IPS-11a (cell line): Measurements from ENCODE around the gene HP1BP3.

Experiments
- H3K4me3 ChIP-seq: one replicate; pipeline ENCODE4 v1.5.1; 2013; ENCODE audit warnings: low read depth, low read length, control low read depth

HP1BP3 gene

DNA sequence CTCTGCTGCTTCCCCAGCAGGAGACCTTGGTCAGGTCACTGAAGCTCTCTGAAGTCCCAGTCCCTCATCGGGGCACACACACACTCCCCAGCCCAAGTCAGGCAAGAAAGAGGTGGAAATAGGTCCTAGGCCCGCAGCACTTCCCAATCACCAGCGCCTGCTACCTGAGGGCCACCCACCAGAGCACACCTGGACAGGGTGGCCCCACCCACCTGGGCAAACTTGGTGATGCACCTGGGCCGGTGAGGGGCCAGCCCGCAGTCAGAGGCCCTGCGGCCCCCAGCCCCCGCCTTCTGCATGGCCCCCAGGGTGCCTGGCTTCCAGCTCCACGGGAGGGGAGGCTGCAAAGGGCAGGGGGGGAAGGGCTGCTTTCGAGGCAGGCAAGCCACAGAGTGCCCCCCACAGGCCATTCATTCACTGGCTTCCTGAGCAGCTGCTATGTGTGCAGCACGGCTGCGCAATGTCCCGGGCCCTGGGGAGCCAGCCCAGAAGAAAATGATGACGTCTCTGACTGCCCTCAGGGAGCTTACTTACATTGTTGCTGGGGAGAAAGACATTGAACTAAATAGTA is 59.3 kb downstream of the HP1BP3 start:
- H3K4me3 ChIP-seq: no peak overlapping the region

GRCh38 chr1:20726932-20727745 is 60.0 kb downstream of the HP1BP3 start:
- no peak overlapping the region for H3K4me3 ChIP-seq

DNA sequence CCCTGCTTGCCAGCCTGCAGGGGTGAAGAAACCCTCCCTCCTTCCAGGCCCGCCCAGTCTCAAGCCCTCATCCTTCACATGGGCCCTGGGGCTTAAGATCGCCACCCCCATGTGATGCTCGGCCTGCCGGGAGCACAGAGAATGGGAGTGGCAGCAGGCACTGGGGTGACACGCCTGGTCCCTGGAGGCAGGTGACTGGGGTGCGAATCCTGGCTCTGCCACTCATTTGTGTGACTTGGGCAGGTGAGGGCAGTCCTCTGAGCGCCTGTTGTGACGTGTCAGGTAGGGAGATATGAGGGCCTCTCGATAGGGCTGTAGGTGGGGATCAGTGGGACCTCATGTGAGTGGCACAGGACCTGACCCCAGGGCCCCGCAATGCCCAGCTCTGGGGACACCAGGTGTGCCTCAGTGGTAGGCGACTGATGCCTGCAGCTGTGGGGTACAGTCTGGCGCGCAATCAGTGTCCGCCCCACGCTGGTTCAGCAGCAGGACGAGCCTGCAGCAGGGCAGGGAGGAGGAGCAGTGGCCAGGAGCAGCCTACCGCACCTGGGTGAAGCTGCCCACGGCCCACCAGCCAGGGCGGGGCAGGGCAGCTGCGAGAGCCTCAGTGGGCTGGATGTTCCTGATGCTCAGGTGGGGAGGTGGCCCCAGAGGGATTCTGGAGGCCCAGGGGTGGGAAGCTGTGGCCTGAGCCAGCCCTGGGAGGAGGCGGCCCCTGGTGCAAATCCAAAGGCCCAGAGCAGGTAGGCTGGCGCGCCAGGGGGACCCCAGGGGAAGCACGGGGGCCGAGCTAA is 60.8 kb downstream of the HP1BP3 start:
- no peak overlapping the region for H3K4me3 ChIP-seq

DNA sequence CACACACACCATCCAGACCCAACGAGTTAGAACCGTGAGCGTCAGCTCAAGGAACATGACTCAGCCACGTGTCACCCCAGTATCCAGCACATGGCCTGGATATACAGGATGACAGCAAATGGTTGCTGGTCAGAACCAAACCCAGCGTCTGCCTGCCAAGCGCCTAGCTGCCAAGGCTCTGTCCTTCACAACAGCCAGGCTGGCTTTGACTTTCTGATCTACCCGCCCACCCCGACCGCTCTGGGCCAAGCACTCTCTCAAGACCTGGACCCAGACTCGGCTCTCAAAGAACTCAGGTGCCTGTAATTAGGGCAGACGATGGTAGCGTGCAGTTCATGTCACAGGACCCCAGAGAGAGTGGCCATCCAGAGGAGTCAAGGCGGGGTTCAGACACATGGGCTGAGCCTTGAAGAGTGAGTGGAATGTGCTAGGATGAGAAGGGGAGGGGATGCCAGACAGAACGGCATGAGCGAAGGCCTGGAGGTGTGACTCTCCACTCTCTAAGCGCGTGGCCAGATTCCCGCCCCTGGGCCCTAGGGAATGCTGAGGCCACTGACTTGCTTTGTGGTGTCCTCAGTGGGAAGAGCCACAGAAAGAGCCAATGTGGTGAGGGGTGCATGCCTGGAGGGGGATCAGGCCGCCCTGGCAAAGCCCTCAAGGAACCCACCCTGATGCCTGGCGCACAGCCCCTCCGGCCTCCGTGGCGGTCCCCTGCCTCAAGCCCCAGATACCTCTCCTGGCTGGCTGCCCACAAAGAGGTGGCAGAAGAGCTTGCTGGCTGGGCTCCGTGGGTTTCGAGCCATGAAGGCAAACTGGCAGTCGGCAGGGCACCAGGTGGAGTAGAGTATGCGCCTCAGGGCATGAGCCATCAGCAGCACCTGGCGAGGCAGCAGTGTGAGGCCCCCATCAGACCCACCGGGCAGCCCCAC is 61.7 kb downstream of the HP1BP3 start:
- H3K4me3 ChIP-seq: no peak overlapping the region

DNA sequence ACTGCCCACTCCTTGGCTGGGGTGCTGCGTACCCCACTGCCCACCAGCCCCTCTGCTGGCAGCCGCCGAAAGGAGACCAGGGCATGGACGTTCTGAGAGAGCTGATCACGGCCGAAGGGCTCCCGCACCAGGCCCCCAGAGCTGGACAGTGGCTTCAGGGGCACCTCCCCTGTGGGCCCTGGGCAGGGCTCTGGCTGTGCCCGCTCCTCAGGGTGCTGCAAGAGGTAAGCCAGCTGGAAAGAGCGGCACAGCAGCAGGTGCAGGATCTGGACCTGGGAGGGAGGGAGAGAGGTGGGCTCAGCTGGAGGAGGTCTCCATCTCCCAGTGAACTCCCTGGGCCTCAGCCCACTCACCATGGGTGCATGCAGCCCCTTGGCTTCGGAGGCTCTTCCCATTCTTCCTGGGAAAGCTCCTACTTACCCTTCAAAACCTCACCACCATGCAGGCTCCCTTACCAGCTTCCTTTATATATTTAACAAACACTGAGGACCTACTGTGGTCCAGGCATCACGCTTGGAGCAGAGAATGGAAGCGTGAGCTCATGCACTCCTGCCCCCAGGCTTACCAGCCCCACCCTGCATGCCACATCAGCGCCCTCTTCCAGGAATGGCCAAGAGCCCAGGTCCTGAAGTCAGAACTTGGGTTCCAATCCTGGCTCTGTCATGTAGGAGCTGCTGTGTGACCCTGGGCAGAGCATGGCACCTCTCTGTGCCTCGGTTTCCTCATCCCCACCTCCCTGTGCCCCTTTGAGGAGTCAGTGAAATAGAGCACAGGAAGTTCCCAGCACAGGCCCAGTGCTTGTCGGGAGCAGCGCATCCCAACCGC is 62.5 kb downstream of the HP1BP3 start:
- H3K4me3 ChIP-seq: no peak overlapping the region

DNA sequence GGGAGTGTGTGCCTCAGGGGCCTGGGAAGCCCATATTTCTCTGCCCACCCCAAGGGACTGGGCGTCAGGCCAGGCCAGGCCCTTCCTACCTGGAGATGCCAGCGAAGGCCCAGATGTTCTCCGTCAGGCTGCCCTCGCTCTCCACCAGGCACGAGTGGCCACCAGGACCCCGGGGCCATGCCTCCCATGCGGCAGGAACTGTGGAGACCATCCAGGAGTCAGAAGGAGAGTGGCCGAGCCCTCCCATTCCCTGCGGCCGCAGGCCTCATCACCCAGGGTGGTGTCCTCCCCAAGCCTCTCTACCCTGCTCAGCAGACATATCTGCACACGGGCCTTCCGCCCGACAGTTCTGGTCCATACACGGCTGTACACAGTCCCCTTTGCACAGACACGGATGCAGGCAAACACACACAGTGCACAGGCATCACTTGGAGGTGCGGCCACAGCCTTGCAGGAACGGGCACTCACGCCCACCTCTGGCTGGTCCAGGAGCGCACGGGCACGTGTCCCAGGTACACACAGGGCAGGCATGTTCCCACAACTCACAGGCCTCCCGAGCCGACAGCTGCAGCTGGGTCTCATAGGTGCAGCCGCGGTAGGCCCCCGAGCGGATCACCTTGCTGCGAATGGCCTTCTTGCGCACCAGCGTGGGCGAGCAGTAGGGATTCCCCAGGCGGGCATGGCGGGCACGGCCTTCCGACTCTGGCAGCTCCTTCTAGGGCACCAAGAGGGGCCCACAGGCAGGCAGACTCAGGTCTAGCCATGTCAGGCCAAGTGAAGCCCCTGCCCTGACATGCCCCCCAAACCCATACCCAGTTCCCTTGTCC is 63.4 kb downstream of the HP1BP3 start:
- no peak overlapping the region for H3K4me3 ChIP-seq

DNA sequence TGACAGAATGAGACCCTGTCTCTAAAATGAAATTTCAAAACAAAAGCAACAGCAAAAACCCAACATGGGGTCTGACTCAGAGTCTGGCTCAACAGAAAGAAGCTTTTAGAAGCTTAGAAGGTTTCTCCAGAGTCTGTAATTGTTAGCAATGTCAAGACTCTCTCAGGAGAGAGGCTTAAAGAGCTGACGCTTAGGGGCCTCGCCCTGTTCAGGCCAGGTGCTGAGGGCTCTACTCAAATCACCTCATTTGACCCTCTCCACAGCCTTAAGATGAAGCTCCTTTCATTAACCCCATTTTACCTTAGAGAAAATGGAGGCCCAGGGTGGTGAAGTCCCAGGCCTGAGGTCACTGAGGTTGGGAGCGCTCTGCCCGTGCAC is 64.0 kb downstream of the HP1BP3 start:
- H3K4me3 ChIP-seq: no peak overlapping the region

DNA sequence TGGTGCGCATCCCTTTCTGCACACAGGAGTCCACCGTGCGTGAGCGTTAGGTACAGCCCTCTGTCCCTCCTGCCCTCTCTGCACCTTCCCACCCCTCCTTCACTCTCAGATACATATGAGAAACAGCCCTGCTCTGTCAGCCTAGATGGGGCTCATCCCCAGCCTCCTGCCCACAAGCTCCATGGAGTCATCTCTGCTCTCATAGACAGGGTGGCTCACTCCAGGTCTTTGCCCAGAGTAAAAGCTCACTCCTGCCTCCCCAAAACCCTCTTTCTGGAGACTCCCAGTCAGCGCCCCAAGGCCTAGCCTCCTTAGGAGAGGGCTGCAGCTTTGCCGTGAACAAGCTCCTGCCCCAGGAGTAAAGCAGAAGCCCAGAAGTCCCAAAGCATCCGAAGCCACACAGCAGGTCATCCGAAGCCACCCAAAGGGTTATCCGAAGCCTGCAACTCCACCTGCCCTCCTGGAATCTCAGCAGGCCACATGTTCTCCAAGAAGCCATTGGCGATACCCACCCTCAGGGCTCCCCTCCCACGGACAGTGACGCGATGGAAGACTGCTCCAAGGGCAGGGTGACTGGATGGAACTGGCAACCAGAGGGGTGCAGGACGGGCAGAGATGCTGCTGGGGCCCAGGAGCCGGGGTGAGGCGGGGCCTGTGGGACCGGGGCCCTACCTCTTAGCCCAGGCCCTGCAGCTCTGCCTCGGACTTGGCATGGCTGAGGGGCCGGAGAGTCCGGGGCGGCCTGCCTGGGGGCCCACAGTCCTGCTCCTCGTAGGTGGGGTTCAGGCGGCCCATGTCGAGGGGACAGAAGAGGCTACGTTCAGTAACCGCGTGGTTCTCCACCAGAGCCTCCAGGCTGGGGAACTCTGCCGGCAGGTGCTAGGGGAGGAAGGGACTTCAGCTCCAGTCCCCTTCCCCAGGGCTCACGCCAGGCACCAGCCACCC is 65.7 kb downstream of the HP1BP3 start:
- no peak overlapping the region for H3K4me3 ChIP-seq

DNA sequence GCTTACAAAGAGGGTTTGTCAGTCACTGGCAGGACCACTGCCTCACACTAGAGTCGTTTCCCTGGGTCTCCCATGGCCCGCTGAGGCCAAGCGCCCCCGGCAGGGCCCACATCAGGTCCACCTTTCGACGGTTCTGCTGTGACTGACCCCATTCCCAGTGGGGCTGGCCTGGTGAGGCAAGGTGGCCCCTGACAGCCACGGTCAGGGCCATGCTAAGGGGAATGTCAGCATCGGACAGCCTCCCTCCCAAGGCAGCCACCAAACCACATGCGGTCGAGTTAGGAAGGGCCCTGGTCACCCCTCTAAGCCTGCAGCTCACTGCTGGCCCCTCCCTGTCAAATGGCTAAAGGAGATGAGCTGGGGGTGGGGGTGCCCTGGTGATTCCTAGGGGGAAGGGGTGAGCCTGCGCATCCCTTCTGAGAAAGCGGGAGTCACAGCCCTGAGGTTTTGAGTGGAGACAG is 66.4 kb downstream of the HP1BP3 start:
- no peak overlapping the region for H3K4me3 ChIP-seq

- H3K4me3 ChIP-seq: no peak overlapping the region
Observed at GRCh38 chr1:20719871-20720620, 67.1 kb downstream of the HP1BP3 start.

- no peak overlapping the region for H3K4me3 ChIP-seq
Observed at GRCh38 chr1:20719261-20719660, 67.8 kb downstream of the HP1BP3 start.

GRCh38 chr1:20718343-20718882 is 68.7 kb downstream of the HP1BP3 start:
- H3K4me3 ChIP-seq: peak overlapping the region; percentile 25

GRCh38 chr1:20717452-20718342 is 69.4 kb downstream of the HP1BP3 start, which contains the start of gene KIF17:
KIF17 (minus strand) TSS chr1:20718007; CDS start chr1:20717706, 301 bp downstream.
- peak within 1 kb of the TSS; percentile 27 for H3K4me3 ChIP-seq

GRCh38 chr1:20716232-20716631 is 70.9 kb downstream of the HP1BP3 start:
- no peak overlapping the region for H3K4me3 ChIP-seq

DNA sequence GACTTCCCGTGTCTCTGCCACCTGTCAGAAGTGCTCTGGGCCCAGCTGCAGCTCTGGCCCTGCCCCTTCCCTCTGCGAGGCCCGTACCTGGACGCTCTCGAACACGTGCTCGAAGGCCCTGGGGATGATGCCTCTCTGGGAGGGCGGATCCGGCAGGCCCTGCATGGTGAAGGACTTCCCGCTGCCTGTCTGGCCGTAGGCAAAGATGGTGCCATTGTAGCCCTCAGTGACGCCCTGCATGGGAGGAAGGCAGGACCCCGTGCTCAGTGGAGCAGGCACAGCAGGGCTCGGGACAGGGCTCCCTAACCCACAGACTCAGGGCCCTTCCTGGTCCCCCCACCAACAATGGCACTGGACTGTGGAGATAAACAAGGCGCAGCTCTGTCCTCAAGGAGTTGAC is 71.7 kb downstream of the HP1BP3 start:
- no peak overlapping the region for H3K4me3 ChIP-seq

DNA sequence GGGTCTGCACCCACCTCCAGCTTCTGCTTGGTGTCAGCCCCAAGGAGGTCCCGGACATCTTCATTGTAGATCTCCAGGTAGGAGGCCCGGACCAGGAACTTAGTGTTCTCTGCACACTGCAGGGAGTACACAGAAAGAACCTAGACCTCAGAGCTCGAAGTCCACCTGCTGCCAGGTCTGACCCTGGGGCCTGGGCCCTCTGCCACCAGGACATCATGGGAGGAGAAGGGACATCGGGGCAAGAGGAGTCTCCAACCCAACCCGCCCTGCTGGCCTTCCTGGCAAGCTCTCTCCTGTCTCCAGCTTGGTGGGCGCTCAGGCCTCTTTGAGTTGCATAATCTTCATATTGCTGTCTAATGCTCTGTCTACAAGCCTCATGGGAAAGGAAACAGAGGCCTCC is 73.7 kb downstream of the HP1BP3 start:
- no peak overlapping the region for H3K4me3 ChIP-seq
